ENCODE measurements around the gene PRR5L.

GRCh38 chr11:36288442-36289225 is 7.5 kb upstream of the PRR5L start:
- TF ChIP-seq CTCF (IDR thresholded peaks at IDR 0.05): no peak
- TF ChIP-seq POLR2A (IDR thresholded peaks at IDR 0.05): no peak

Measured in thyroid gland (tissue), 4 donors.